Ovary (tissue), 3 donors: Measurements from ENCODE around the gene SRSF12.

Experiments
- CTCF ChIP-seq, 3 donors: fragments of 450-650 bp in 2 of 3; fragments of 200-600 bp in 1 of 3; IDR thresholded peaks; one replicate each; pipeline versions ENCODE4 v1.5.1 to v1.8.0; 2016 to 2022; ENCODE audit warnings: antibody characterized with exemption in 3 of 3, mild to moderate bottlenecking in 1 of 3
- EP300 ChIP-seq: sonication (generic); formaldehyde crosslinking; IDR thresholded peaks from one replicate; pipeline ENCODE4 v1.6.1; 2017; ENCODE audit warnings: antibody characterized with exemption
- donor health status: DM: no; HTN: no; CAD: no.

GRCh38 chr6:89148016-89148750 lies 30.3 kb upstream of the SRSF12 start:
- TF ChIP-seq CTCF (IDR thresholded peaks at IDR 0.05) (no peak), EP300 (no peak)
